ENCODE results near the gene OR6A2. TPM values are rescaled to one million over a fixed set of nuclear protein-coding genes. Genes with fewer than 3 reads are reported as not detected.

The OR6A2 gene
- total RNA-seq, 4 donors from 2014 or later = 0.08 to 0.13 TPM; not detected in 2

- TF ChIP-seq CTCF (IDR thresholded peaks at IDR 0.05) (no peak), POLR2A (IDR thresholded peaks at IDR 0.05) (no peak), EP300 (IDR thresholded peaks at IDR 0.05) (no peak), POLR2AphosphoS5 (IDR thresholded peaks at IDR 0.05) (no peak)
- Histone ChIP-seq H3K36me3 (no peaks in the 10 kb centered on the region), H3K4me1 (no peaks in the 10 kb centered on the region), H3K4me3 (no peak overlapping the region), H3K27me3 (no peaks in the 10 kb centered on the region), H3K27ac (no peak overlapping the region), H3K9me3 (no peaks in the 10 kb centered on the region)
- 73 to 81% methylated on average over 3 of the region's 3 CpGs for WGBS, 2 donors (ENCODE audit: low coverage in 1 of 2)
- ATAC-seq = no peak
These were observed 52.3 kb downstream of the OR6A2 start for GRCh38 chr11:6747097-6747668.

GRCh38 chr11:6746626-6747025 is 52.9 kb downstream of the OR6A2 start:
- ATAC-seq = no peak
- WGBS, 2 donors (ENCODE audit: low coverage in 1 of 2) = 46 to 100% methylated on average over 1 of the region's 1 CpG
- TF ChIP-seq CTCF (IDR thresholded peaks at IDR 0.05) (no peak), POLR2AphosphoS5 (IDR thresholded peaks at IDR 0.05) (no peak)
- Histone ChIP-seq H3K27ac (peak overlapping the region in 2 of 4 donors; percentile 51 to 55), H3K4me3 (peak overlapping the region; percentile 13 to 30), H3K9me3 (no peaks in the 10 kb centered on the region), H3K4me1 (no peaks in the 10 kb centered on the region), H3K36me3 (no peaks in the 10 kb centered on the region), H3K27me3 (no peaks in the 10 kb centered on the region)

GRCh38 chr11:6746086-6746618 is 53.3 kb downstream of the OR6A2 start:
- H3K4me3 ChIP-seq = peak overlapping the region; percentile 13 to 30

GRCh38 chr11:6745465-6746015 is 53.9 kb downstream of the OR6A2 start:
- no peaks in the 10 kb centered on the region for H3K4me1 ChIP-seq
- no peaks in the 10 kb centered on the region for H3K27me3 ChIP-seq
- ATAC-seq = no peak
- WGBS, 2 donors (ENCODE audit: low coverage in 1 of 2) = 27 to 75% methylated on average over 2 of the region's 2 CpGs
- H3K27ac ChIP-seq = peak overlapping the region in 2 of 4 donors; percentile 51 to 55
- no peak for TF ChIP-seq POLR2AphosphoS5 (IDR thresholded peaks at IDR 0.05)
- no peak for TF ChIP-seq EP300 (IDR thresholded peaks at IDR 0.05)
- TF ChIP-seq CTCF (IDR thresholded peaks at IDR 0.05) = no peak
- TF ChIP-seq POLR2A (IDR thresholded peaks at IDR 0.05) = no peak
- peak overlapping the region; percentile 13 to 30 for H3K4me3 ChIP-seq
- H3K36me3 ChIP-seq = no peaks in the 10 kb centered on the region
- no peaks in the 10 kb centered on the region for H3K9me3 ChIP-seq

More at GRCh38 chr11:6746086-6746618, 53.3 kb downstream of the OR6A2 start:
- ATAC-seq = no peak
- WGBS, 2 donors (ENCODE audit: low coverage in 1 of 2) = 22 to 42% methylated on average over 4 to 5 of the region's 5 CpGs
- no peaks in the 10 kb centered on the region for H3K9me3 ChIP-seq
- no peaks in the 10 kb centered on the region for H3K36me3 ChIP-seq
- no peaks in the 10 kb centered on the region for H3K27me3 ChIP-seq
- H3K4me1 ChIP-seq = no peaks in the 10 kb centered on the region
- peak overlapping the region in 3 of 4 donors; percentile 8 to 55 (median 51) for H3K27ac ChIP-seq
- TF ChIP-seq POLR2A (IDR thresholded peaks at IDR 0.05) = no peak
- no peak for TF ChIP-seq EP300 (IDR thresholded peaks at IDR 0.05)
- TF ChIP-seq POLR2AphosphoS5 (IDR thresholded peaks at IDR 0.05) = no peak
- no peak for TF ChIP-seq CTCF (IDR thresholded peaks at IDR 0.05)

GRCh38 chr11:6745018-6745417 is 54.5 kb downstream of the OR6A2 start:
- Histone ChIP-seq H3K9me3 (no peaks in the 10 kb centered on the region), H3K4me3 (peak overlapping the region in 1 of 2 donors; percentile 30), H3K4me1 (no peaks in the 10 kb centered on the region), H3K36me3 (no peaks in the 10 kb centered on the region), H3K27me3 (no peaks in the 10 kb centered on the region), H3K27ac (no peak overlapping the region)
- no peak for ATAC-seq
- TF ChIP-seq POLR2A (IDR thresholded peaks at IDR 0.05) (no peak), POLR2AphosphoS5 (IDR thresholded peaks at IDR 0.05) (no peak), CTCF (IDR thresholded peaks at IDR 0.05) (no peak)
- 68 to 71% methylated on average over 2 to 3 of the region's 4 CpGs for WGBS, 2 donors (ENCODE audit: low coverage in 1 of 2)
